Uterine smooth muscle cell (primary cell): ENCODE results near the gene SLX4. TPM values are rescaled to one million over a fixed set of nuclear protein-coding genes. Genes with fewer than 3 reads are reported as not detected.

Experiments
- total RNA-seq: library from RNA; depleted of rRNA; stranded (reverse); fragments of >200 nt; gene quantifications from 2 replicates; pipeline ENCODE4 v1.2.3, GENCODE V29; 2014

The SLX4 gene
- total RNA-seq = 4.7 and 6.0 TPM in 2 replicates

GRCh38 chr16:3611146-3611975, at the start of gene SLX4:
SLX4 (minus strand) TSS chr16:3611606; CDS start chr16:3608964, 2,642 bp downstream.

GRCh38 chr16:3654249-3654991, 43.0 kb upstream of the SLX4 start, which contains the start of gene DNASE1:
DNASE1 (plus strand) TSS chr16:3654691; CDS start chr16:3655374, 683 bp downstream.

GRCh38 chr16:3577302-3577752, 34.1 kb downstream of the SLX4 start, which contains the start of gene NLRC3:
NLRC3 (minus strand) TSS chr16:3577403; CDS start chr16:3565036, 12,367 bp downstream.

Other genes with a start within 250 kb of the SLX4 start
- gene ZSCAN32, start 210.6 kb downstream of the SLX4 start, total RNA-seq = 10.6 and 11.7 TPM in 2 replicates
- 4.5 and 5.6 TPM in 2 replicates for gene ZNF174, start 210.4 kb downstream of the SLX4 start, total RNA-seq
- gene ZNF597, start 168.1 kb downstream of the SLX4 start, total RNA-seq = 1.7 and 2.0 TPM in 2 replicates
- 10.2 and 10.6 TPM in 2 replicates for gene NAA60, start 167.9 kb downstream of the SLX4 start, total RNA-seq
- gene C16orf90, start 116.1 kb downstream of the SLX4 start, total RNA-seq = not detected in 2 replicates
- 24.5 and 27.5 TPM in 2 replicates for gene CLUAP1, start 110.6 kb downstream of the SLX4 start, total RNA-seq
- under 0.01 TPM in 1 of 2 replicates, not detected in the other for gene NLRC3, start 34.2 kb downstream of the SLX4 start, total RNA-seq
- gene DNASE1, start 43.1 kb upstream of the SLX4 start, total RNA-seq = 17.8 and 19.5 TPM in 2 replicates
- gene TRAP1, start 105.9 kb upstream of the SLX4 start, total RNA-seq = 83.5 and 106 TPM in 2 replicates